ENCODE data around the gene HERPUD2.

The HERPUD2 gene

GRCh38 chr7:35646289-35647023 is 48.5 kb downstream of the HERPUD2 start:
- no peak for FAIRE-seq
- TF ChIP-seq, protein P1, sequence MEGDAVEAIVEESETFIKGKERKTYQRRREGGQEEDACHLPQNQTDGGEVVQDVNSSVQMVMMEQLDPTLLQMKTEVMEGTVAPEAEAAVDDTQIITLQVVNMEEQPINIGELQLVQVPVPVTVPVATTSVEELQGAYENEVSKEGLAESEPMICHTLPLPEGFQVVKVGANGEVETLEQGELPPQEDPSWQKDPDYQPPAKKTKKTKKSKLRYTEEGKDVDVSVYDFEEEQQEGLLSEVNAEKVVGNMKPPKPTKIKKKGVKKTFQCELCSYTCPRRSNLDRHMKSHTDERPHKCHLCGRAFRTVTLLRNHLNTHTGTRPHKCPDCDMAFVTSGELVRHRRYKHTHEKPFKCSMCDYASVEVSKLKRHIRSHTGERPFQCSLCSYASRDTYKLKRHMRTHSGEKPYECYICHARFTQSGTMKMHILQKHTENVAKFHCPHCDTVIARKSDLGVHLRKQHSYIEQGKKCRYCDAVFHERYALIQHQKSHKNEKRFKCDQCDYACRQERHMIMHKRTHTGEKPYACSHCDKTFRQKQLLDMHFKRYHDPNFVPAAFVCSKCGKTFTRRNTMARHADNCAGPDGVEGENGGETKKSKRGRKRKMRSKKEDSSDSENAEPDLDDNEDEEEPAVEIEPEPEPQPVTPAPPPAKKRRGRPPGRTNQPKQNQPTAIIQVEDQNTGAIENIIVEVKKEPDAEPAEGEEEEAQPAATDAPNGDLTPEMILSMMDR (IDR thresholded peaks at IDR 0.05; ENCODE audit: insufficient read depth, missing control alignments) = no peak
- DNase-seq (ENCODE audit: insufficient read length, low spot score) = no peak

DNA sequence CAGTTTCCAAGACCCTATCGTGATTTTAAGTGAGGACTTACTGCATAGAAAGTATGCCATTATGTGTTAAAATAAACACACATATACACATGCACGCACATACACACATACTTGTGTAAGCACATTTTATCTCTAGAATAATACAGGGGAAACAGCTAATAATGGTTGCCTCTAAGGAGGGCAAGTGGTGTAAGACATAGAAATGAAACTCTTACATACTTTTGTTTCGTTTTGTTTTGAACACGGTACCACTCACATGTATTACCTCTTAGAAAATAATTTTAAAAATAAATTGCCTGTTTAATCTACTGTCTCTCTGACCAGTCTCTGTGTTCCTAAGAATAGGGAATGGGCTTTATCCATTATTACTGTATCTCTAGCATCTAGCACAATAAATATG is 49.2 kb downstream of the HERPUD2 start:
- TF ChIP-seq, protein P1 (IDR thresholded peaks at IDR 0.05; ENCODE audit: insufficient read depth, missing control alignments) = no peak
- peak; percentile 32 for FAIRE-seq

DNA sequence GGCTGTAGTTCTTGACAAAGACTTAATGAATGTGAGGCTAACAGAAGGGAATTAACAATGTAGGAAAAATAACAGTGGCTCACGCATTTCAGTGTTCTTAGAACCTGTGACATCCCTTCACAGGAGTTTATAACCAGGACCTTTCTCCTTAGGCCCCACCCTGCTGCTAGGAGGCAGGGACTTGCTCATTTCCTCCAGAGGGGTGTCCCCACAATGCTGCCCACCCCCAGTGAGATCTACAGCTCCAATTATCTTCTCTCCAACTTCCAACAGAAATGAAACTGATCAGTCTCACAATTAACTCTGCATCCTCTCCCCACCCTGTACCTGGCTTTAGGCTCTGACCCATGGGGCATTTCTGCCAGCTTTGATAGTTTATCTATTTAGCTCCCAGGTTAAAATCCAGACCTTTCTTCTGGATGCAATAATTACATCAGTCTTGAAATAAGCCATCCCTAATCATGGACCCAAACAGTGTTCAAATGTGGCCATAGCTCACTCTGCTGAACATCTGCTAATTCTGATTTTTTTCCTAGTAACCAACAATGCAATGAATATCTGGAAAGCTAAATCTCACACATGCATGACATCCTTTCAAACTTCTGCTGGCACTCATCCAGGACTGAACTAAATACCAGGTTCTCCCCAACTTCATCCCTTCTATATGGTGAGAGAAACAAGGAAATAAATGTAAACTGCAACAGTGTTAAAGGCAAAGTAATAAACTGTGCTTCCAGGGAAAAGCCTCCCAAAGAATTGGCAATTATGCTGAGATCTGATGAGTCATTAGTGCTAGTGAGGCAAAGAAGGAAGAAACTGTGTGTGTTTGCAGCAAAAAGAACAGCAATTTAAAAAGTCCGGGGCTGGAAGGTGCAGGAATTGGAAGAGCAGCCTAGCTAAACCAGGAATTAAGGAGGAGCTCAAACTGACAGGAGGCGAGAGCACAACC is 64.6 kb downstream of the HERPUD2 start:
- no peak for FAIRE-seq
- TF ChIP-seq, protein P1 (IDR thresholded peaks at IDR 0.05; ENCODE audit: insufficient read depth, missing control alignments) = no peak
- DNase-seq (ENCODE audit: insufficient read length, low spot score) = no peak

More for the DNA sequence above, 49.2 kb downstream of the HERPUD2 start:
- DNase-seq (ENCODE audit: insufficient read length, low spot score) = no peak

- FAIRE-seq = peak; percentile 6
- DNase-seq (ENCODE audit: insufficient read length, low spot score) = peak; percentile 44
- TF ChIP-seq, protein P1 (IDR thresholded peaks at IDR 0.05; ENCODE audit: insufficient read depth, missing control alignments) = peak; percentile 87
These were observed 70.4 kb downstream of the HERPUD2 start for GRCh38 chr7:35624299-35625186.

DNA sequence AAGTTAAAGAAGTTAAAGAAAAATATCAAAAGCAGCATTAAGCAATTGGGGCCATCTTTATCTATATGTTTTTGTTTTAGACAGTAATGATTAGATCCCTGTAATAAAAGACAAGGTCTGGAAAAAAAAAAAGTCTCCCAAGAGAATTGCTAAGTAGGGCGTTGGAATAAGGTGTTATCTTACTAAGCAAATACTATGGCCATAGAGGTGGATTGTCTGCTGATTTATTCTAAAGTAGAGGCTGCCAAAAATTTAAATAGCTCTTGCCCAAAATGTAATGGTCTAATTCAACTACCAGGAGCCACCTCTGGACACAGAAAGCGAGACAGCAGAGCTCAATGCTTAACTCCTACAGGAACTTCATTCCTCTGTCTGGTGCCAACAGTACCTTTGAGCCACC is 71.6 kb downstream of the HERPUD2 start:
- DNase-seq (ENCODE audit: insufficient read length, low spot score) (no peak), FAIRE-seq (no peak)
- TF ChIP-seq, protein P1 (IDR thresholded peaks at IDR 0.05; ENCODE audit: insufficient read depth, missing control alignments) = no peak

DNA sequence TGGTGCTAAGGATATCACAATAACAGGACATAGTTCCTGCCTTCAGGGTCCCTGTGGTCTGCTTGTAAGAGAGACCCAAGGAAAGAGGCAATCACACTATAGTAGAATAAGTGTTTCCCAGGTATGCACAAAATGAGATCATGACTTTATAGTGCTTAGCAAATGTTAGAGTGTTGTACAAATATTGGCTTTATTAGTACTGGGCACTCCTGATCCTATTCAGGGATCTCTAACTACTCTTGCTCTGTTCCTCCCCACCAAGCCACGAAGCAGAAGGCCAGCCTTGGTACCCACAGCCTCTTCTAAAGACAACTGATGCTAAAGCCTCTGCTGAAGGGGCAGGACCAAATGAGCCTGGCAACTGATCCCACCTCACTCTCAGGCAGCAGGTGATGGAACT is 75.1 kb downstream of the HERPUD2 start:
- FAIRE-seq = no peak
- no peak for DNase-seq (ENCODE audit: insufficient read length, low spot score)
- TF ChIP-seq, protein P1 (IDR thresholded peaks at IDR 0.05; ENCODE audit: insufficient read depth, missing control alignments) = no peak

Data from D721Med (cell line).